PC-3 (cell line): ENCODE measurements around the gene ABCA5. TPM values are rescaled to one million over a fixed set of nuclear protein-coding genes. Genes with fewer than 3 reads are reported as not detected.

Experiments
- ATAC-seq: fragments of 200-7000 bp; cut with Tn5 transposase; 2 replicates; pipeline ENCODE4 v1.9.1; 2020; ENCODE audit warnings: mild to moderate bottlenecking, moderate library complexity
- BruUV-seq: library from RNA; stranded (reverse); fragments of 400-500 nt; replicated peaks from 2 replicates; lab custom pipeline; 2021; lab: Mats Ljungman, UMichigan
- CTCF ChIA-PET: fragments of 300-600 bp; sonication (Branson Sonifier 250); formaldehyde crosslinking; loops from one replicate; lab custom pipeline; 2022; ENCODE audit warnings: antibody characterized with exemption; lab: Charles Lee
- POLR2A ChIA-PET: fragments of 300-600 bp; sonication (Branson Sonifier 250); formaldehyde crosslinking; loops from one replicate; lab custom pipeline; 2022; ENCODE audit warnings: antibody characterized with exemption; ENCODE audit not compliant: unreplicated experiment; lab: Charles Lee
- DNase-seq: peaks from one replicate; pipeline ENCODE4 v3.0.0-alpha.2; 2015
- H2AFZ ChIP-seq: fragments of 300-600 bp; sonication (generic); 2 replicates; pipeline ENCODE4 v1.6.0; 2016; ENCODE audit warnings: antibody characterized with exemption, low read length
- H3F3A ChIP-seq: fragments of 300-600 bp; sonication (generic); one replicate; pipeline ENCODE4 v1.6.0; 2017; ENCODE audit warnings: antibody characterized with exemption, low read length, control low read depth, mild to moderate bottlenecking; ENCODE audit not compliant: unreplicated experiment
- H3K27ac ChIP-seq: fragments of 300-600 bp; sonication (generic); 2 replicates; pipeline ENCODE4 v1.5.1; 2016; ENCODE audit warnings: mild to moderate bottlenecking, low read length
- H3K27me3 ChIP-seq: fragments of 300-600 bp; sonication (generic); 2 replicates; pipeline ENCODE4 v1.6.1; 2016; ENCODE audit warnings: low read length, mixed read lengths
- H3K36me3 ChIP-seq: fragments of 300-600 bp; sonication (generic); 2 replicates; pipeline ENCODE4 v1.6.1; 2016; ENCODE audit warnings: low read depth, mixed run types, low read length, mixed read lengths
- H3K4me1 ChIP-seq: fragments of 300-600 bp; sonication (generic); 2 replicates; pipeline ENCODE4 v1.5.1; 2016; ENCODE audit warnings: low read length; ENCODE audit not compliant: insufficient read depth
- H3K4me2 ChIP-seq: fragments of 300-600 bp; sonication (generic); 2 replicates; pipeline ENCODE4 v1.6.0; 2016; ENCODE audit warnings: low read length
- H3K4me3 ChIP-seq: fragments of 300-600 bp; sonication (generic); 2 replicates; pipeline ENCODE4 v1.5.1; 2016; ENCODE audit warnings: mild to moderate bottlenecking, low read length, mixed read lengths
- H3K79me2 ChIP-seq: fragments of 300-600 bp; sonication (generic); 2 replicates; pipeline ENCODE4 v1.6.1; 2017; ENCODE audit warnings: low read length, mixed read lengths
- H3K9ac ChIP-seq: fragments of 300-600 bp; sonication (generic); 2 replicates; pipeline ENCODE4 v1.6.0; 2016; ENCODE audit warnings: mild to moderate bottlenecking, low read length
- H3K9me2 ChIP-seq: fragments of 300-600 bp; sonication (generic); replicated peaks from 2 replicates; pipeline ENCODE4 v1.6.1; 2016; ENCODE audit warnings: mixed run types, low read length, mixed read lengths
- H3K9me3 ChIP-seq: fragments of 300-600 bp; sonication (generic); 2 replicates; pipeline ENCODE4 v1.6.1; 2016; ENCODE audit warnings: low read length, mixed read lengths
- H4K20me1 ChIP-seq: fragments of 300-600 bp; sonication (generic); 2 replicates; pipeline ENCODE4 v1.6.1; 2016; ENCODE audit warnings: low read length, mixed read lengths
- CTCF ChIP-seq: fragments of 300-600 bp; sonication (generic); conservative IDR thresholded peaks from 2 replicates; pipeline ENCODE4 v1.5.1; 2017; ENCODE audit warnings: antibody characterized with exemption, low read depth, mild to moderate bottlenecking, low read length
- EZH2 ChIP-seq: fragments of 300-600 bp; sonication (generic); IDR thresholded peaks from one replicate; pipeline ENCODE4 v1.6.1; 2017; ENCODE audit warnings: antibody characterized with exemption, mild to moderate bottlenecking, low read length; ENCODE audit not compliant: unreplicated experiment
- EZH2phosphoT487 ChIP-seq: fragments of 300-600 bp; sonication (generic); IDR thresholded peaks from 2 replicates; pipeline ENCODE4 v1.6.1; 2018; ENCODE audit warnings: mild to moderate bottlenecking, antibody characterized with exemption, low read length, borderline replicate concordance
- intact Hi-C: fragments of 100-400 bp; cut with micrococcal nuclease; formaldehyde crosslinking; loops from 2 replicates; pipeline ENCODE4 v1.9.0; 2023
- total RNA-seq: library from RNA; depleted of rRNA; stranded (reverse); fragments of >200 nt; gene quantifications from 2 replicates; pipeline ENCODE4 v1.2.3, GENCODE V29; 2014

ABCA5 gene
- total RNA-seq, 1 experiment from 2014 or later, result 7.0 TPM

GRCh38 chr17:69342896-69343644 is 16.1 kb upstream of the ABCA5 start:
- no peaks in the 10 kb centered on the region for H3F3A ChIP-seq
- ATAC-seq (no peak), DNase-seq (no peak)
- peaks cover 7% of the 10 kb centered on the region for H3K4me1 ChIP-seq
- ChIA-PET POLR2A (no interaction called here), CTCF (no interaction called here)
- H3K27me3 ChIP-seq, result no peaks in the 10 kb centered on the region
- H2AFZ ChIP-seq, result no peak overlapping the region
- no peaks in the 10 kb centered on the region for H3K9me3 ChIP-seq
- no peak overlapping the region for H3K4me3 ChIP-seq
- H3K9me2 ChIP-seq, result no peaks in the 10 kb centered on the region
- H3K4me2 ChIP-seq, result no peak overlapping the region
- no TSS peak for BruUV-seq
- no peaks in the 10 kb centered on the region for H3K79me2 ChIP-seq
- TF ChIP-seq CTCF (no peak), EZH2 (no peak), EZH2phosphoT487 (no peak)
- no peak overlapping the region for H3K9ac ChIP-seq
- H4K20me1 ChIP-seq, result no peaks in the 10 kb centered on the region
- no peak overlapping the region for H3K27ac ChIP-seq
- H3K36me3 ChIP-seq, result no peaks in the 10 kb centered on the region
- intact Hi-C loops, result no loop called here

- no peak overlapping the region for H3K27ac ChIP-seq
- H3F3A ChIP-seq, result no peaks in the 10 kb centered on the region
- H3K36me3 ChIP-seq, result no peaks in the 10 kb centered on the region
- H3K9me3 ChIP-seq, result no peaks in the 10 kb centered on the region
- POLR2A ChIA-PET, result no interaction called here
- 0 out of 2 replicates have a peak overlapping the region, but pooled peaks have one; percentile 9 for H3K4me2 ChIP-seq
- peaks cover 3% of the 10 kb centered on the region for H3K4me1 ChIP-seq
- no peak overlapping the region for H3K9ac ChIP-seq
- no peak overlapping the region for H2AFZ ChIP-seq
- DNase-seq (peak; percentile 19), ATAC-seq (peak; percentile 73)
- H3K27me3 ChIP-seq, result no peaks in the 10 kb centered on the region
- CTCF ChIA-PET, result no interaction called here
- H3K4me3 ChIP-seq, result no peak overlapping the region
- H4K20me1 ChIP-seq, result no peaks in the 10 kb centered on the region
- intact Hi-C loops, result loop anchor here (5.0 kb wide), 4 partner anchors 62 to 1292 kb away; no protein-coding TSS in a partner anchor
- H3K9me2 ChIP-seq, result no peaks in the 10 kb centered on the region
- no TSS peak for BruUV-seq
- no peaks in the 10 kb centered on the region for H3K79me2 ChIP-seq
- TF ChIP-seq EZH2phosphoT487 (no peak), CTCF (no peak), EZH2 (no peak)
These were observed 13.0 kb upstream of the ABCA5 start for GRCh38 chr17:69339937-69340336.

GRCh38 chr17:69336996-69337395 is 10.1 kb upstream of the ABCA5 start:
- TF ChIP-seq EZH2phosphoT487 (no peak), CTCF (no peak), EZH2 (no peak)
- H3F3A ChIP-seq, result no peaks in the 10 kb centered on the region
- ATAC-seq, result no peak
- no peak overlapping the region for H3K4me2 ChIP-seq
- H2AFZ ChIP-seq, result no peak overlapping the region
- no peaks in the 10 kb centered on the region for H4K20me1 ChIP-seq
- intact Hi-C loops, result loop anchor here (5.0 kb wide), 4 partner anchors 65 to 1295 kb away; no protein-coding TSS in a partner anchor
- H3K36me3 ChIP-seq, result no peaks in the 10 kb centered on the region
- POLR2A ChIA-PET, result no interaction called here
- no peaks in the 10 kb centered on the region for H3K4me1 ChIP-seq
- DNase-seq, result no peak
- H3K4me3 ChIP-seq, result no peak overlapping the region
- no peak overlapping the region for H3K9ac ChIP-seq
- H3K9me3 ChIP-seq, result no peaks in the 10 kb centered on the region
- no TSS peak for BruUV-seq
- no peaks in the 10 kb centered on the region for H3K9me2 ChIP-seq
- CTCF ChIA-PET, result interaction anchor here (2.6 kb wide), 1 partner anchor 10 kb away, joined by 15 read pairs; the partner anchor contains the start of gene ABCA5
- H3K27me3 ChIP-seq, result no peaks in the 10 kb centered on the region
- no peak overlapping the region for H3K27ac ChIP-seq
- H3K79me2 ChIP-seq, result no peaks in the 10 kb centered on the region
